IgD-negative memory B cell (primary cell): ENCODE data around the gene NAP1L5. TPM values are rescaled to one million over a fixed set of nuclear protein-coding genes. Genes with fewer than 3 reads are reported as not detected.

ENCODE experiments used
- H3K27ac Mint-ChIP-seq, 3 donors: one replicate each; pipeline ENCODE4 v1.8.0; 2020 to 2022; ENCODE audit warnings: mild to moderate bottlenecking in 3 of 3, mixed read lengths in 3 of 3, moderate library complexity in 1 of 3
- H3K27me3 Mint-ChIP-seq: one replicate; pipeline ENCODE4 v1.8.0; 2021; ENCODE audit warnings: mixed read lengths
- H3K36me3 Mint-ChIP-seq: one replicate; pipeline ENCODE4 v1.8.0; 2020; ENCODE audit warnings: mild to moderate bottlenecking, mixed read lengths
- H3K4me1 Mint-ChIP-seq, 3 donors: one replicate each; pipeline ENCODE4 v1.8.0; 2020 to 2022; ENCODE audit warnings: mixed read lengths in 3 of 3, mild to moderate bottlenecking in 1 of 3
- H3K4me3 Mint-ChIP-seq, 4 donors: one replicate each; pipeline ENCODE4 v1.8.0; 2020 to 2022; ENCODE audit warnings: mild to moderate bottlenecking in 4 of 4, mixed read lengths in 4 of 4, moderate library complexity in 3 of 4
- H3K9me3 Mint-ChIP-seq, 3 donors: one replicate each; pipeline ENCODE4 v1.8.0; 2020 to 2021; ENCODE audit warnings: mixed read lengths in 3 of 3, mild to moderate bottlenecking in 1 of 3
- polyA plus RNA-seq: library from polyadenylated mRNA; unstranded; fragments of 300-500 nt; fragmentation: Illumina TruSeq; gene quantifications from one replicate; pipeline ENCODE4 v1.2.3, GENCODE V29; 2021

The NAP1L5 gene
- polyA plus RNA-seq, 1 donor from 2014 or later: 1.0 TPM

GRCh38 chr4:88705805-88706492, 8.3 kb upstream of the NAP1L5 start:
- peak overlapping the region in 1 of 3 donors; percentile 59 for H3K27ac Mint-ChIP-seq
- no peaks in the 10 kb centered on the region for H3K27me3 Mint-ChIP-seq
- H3K4me1 Mint-ChIP-seq: peaks cover 0 to 4% (median 0%) of the 10 kb centered on the region in 3 donors
- H3K9me3 Mint-ChIP-seq: no peaks in the 10 kb centered on the region
- H3K4me3 Mint-ChIP-seq: no peak overlapping the region
- peaks cover 33% of the 10 kb centered on the region for H3K36me3 Mint-ChIP-seq

- peaks cover 33% of the 10 kb centered on the region for H3K36me3 Mint-ChIP-seq
- peak overlapping the region in 1 of 3 donors; percentile 59 for H3K27ac Mint-ChIP-seq
- no peaks in the 10 kb centered on the region for H3K9me3 Mint-ChIP-seq
These were observed 7.6 kb upstream of the NAP1L5 start for GRCh38 chr4:88705223-88705622.

GRCh38 chr4:88702782-88703181, 5.2 kb upstream of the NAP1L5 start:
- Mint-ChIP-seq H3K27ac (no peak overlapping the region), H3K4me3 (no peak overlapping the region), H3K27me3 (no peaks in the 10 kb centered on the region), H3K36me3 (peaks cover 25% of the 10 kb centered on the region), H3K4me1 (peaks cover 2 to 4% (median 3%) of the 10 kb centered on the region in 3 donors), H3K9me3 (no peaks in the 10 kb centered on the region)

More at GRCh38 chr4:88705223-88705622, 7.6 kb upstream of the NAP1L5 start:
- Mint-ChIP-seq H3K4me3 (no peak overlapping the region), H3K4me1 (peaks cover 0 to 4% (median 0%) of the 10 kb centered on the region in 3 donors), H3K27me3 (no peaks in the 10 kb centered on the region)

- H3K4me3 Mint-ChIP-seq: peak overlapping the region in 1 of 4 donors; percentile 93
- no peaks in the 10 kb centered on the region for H3K9me3 Mint-ChIP-seq
- H3K36me3 Mint-ChIP-seq: peaks cover 10% of the 10 kb centered on the region
- peak overlapping the region in 2 of 3 donors; percentile 91 for H3K27ac Mint-ChIP-seq
- H3K27me3 Mint-ChIP-seq: no peaks in the 10 kb centered on the region
- peaks cover 3 to 9% (median 6%) of the 10 kb centered on the region in 3 donors for H3K4me1 Mint-ChIP-seq
These were observed 890 bp upstream of the NAP1L5 start for GRCh38 chr4:88698519-88698918.

- Mint-ChIP-seq H3K27me3 (no peaks in the 10 kb centered on the region), H3K27ac (peak overlapping the region in 2 of 3 donors; percentile 91), H3K4me3 (peak overlapping the region; percentile 86 to 95 (median 94)), H3K36me3 (peaks cover 2% of the 10 kb centered on the region), H3K9me3 (no peaks in the 10 kb centered on the region), H3K4me1 (peaks cover 3 to 6% (median 5%) of the 10 kb centered on the region in 3 donors)
These were observed 488 bp downstream of the NAP1L5 start for GRCh38 chr4:88697141-88697540.

GRCh38 chr4:88696630-88697029, 999 bp downstream of the NAP1L5 start:
- H3K9me3 Mint-ChIP-seq: no peaks in the 10 kb centered on the region
- H3K27me3 Mint-ChIP-seq: no peaks in the 10 kb centered on the region
- peaks cover 2% of the 10 kb centered on the region for H3K36me3 Mint-ChIP-seq
- H3K4me1 Mint-ChIP-seq: peaks cover 3 to 6% (median 5%) of the 10 kb centered on the region in 3 donors
- no peak overlapping the region for H3K27ac Mint-ChIP-seq
- H3K4me3 Mint-ChIP-seq: peak overlapping the region; percentile 86 to 95 (median 94)

GRCh38 chr4:88693792-88694191, 3.8 kb downstream of the NAP1L5 start:
- Mint-ChIP-seq H3K4me3 (no peak overlapping the region), H3K9me3 (no peaks in the 10 kb centered on the region), H3K27ac (no peak overlapping the region), H3K36me3 (peaks cover 9% of the 10 kb centered on the region), H3K4me1 (peaks cover 3 to 5% (median 5%) of the 10 kb centered on the region in 3 donors), H3K27me3 (no peaks in the 10 kb centered on the region)

- Mint-ChIP-seq H3K27ac (no peak overlapping the region), H3K9me3 (no peaks in the 10 kb centered on the region)
These were observed 7.3 kb downstream of the NAP1L5 start for GRCh38 chr4:88690355-88690754.

GRCh38 chr4:88681209-88681608, 16.4 kb downstream of the NAP1L5 start:
- peaks cover 35% of the 10 kb centered on the region for H3K36me3 Mint-ChIP-seq
- H3K4me1 Mint-ChIP-seq: peaks cover 0 to 2% (median 0%) of the 10 kb centered on the region in 3 donors
- H3K9me3 Mint-ChIP-seq: no peaks in the 10 kb centered on the region
- H3K27me3 Mint-ChIP-seq: no peaks in the 10 kb centered on the region
- H3K4me3 Mint-ChIP-seq: no peak overlapping the region
- no peak overlapping the region for H3K27ac Mint-ChIP-seq

More at GRCh38 chr4:88690355-88690754, 7.3 kb downstream of the NAP1L5 start:
- H3K27me3 Mint-ChIP-seq: no peaks in the 10 kb centered on the region
- peaks cover 13% of the 10 kb centered on the region for H3K36me3 Mint-ChIP-seq
- no peaks in the 10 kb centered on the region for H3K4me1 Mint-ChIP-seq
- H3K4me3 Mint-ChIP-seq: no peak overlapping the region

- H3K9me3 Mint-ChIP-seq: no peaks in the 10 kb centered on the region
- no peak overlapping the region for H3K27ac Mint-ChIP-seq
- no peaks in the 10 kb centered on the region for H3K4me1 Mint-ChIP-seq
- H3K36me3 Mint-ChIP-seq: peaks cover 22% of the 10 kb centered on the region
- H3K27me3 Mint-ChIP-seq: no peaks in the 10 kb centered on the region
- no peak overlapping the region for H3K4me3 Mint-ChIP-seq
These were observed 22.1 kb downstream of the NAP1L5 start for GRCh38 chr4:88675543-88675942.

- Mint-ChIP-seq H3K4me1 (no peaks in the 10 kb centered on the region), H3K27ac (no peak overlapping the region), H3K4me3 (no peak overlapping the region), H3K36me3 (peaks cover 22% of the 10 kb centered on the region), H3K9me3 (no peaks in the 10 kb centered on the region), H3K27me3 (no peaks in the 10 kb centered on the region)
These were observed 22.6 kb downstream of the NAP1L5 start for GRCh38 chr4:88674979-88675378.

- Mint-ChIP-seq H3K4me3 (no peak overlapping the region), H3K36me3 (peaks cover 20% of the 10 kb centered on the region), H3K27ac (no peak overlapping the region), H3K27me3 (no peaks in the 10 kb centered on the region), H3K9me3 (no peaks in the 10 kb centered on the region), H3K4me1 (no peaks in the 10 kb centered on the region)
These were observed 23.1 kb downstream of the NAP1L5 start for GRCh38 chr4:88674565-88674964.

GRCh38 chr4:88673886-88674285, 23.7 kb downstream of the NAP1L5 start:
- Mint-ChIP-seq H3K27me3 (no peaks in the 10 kb centered on the region), H3K4me1 (no peaks in the 10 kb centered on the region), H3K27ac (no peak overlapping the region), H3K4me3 (no peak overlapping the region), H3K9me3 (no peaks in the 10 kb centered on the region), H3K36me3 (peaks cover 16% of the 10 kb centered on the region)

- H3K4me3 Mint-ChIP-seq: no peak overlapping the region
- no peak overlapping the region for H3K27ac Mint-ChIP-seq
- no peaks in the 10 kb centered on the region for H3K9me3 Mint-ChIP-seq
- H3K4me1 Mint-ChIP-seq: no peaks in the 10 kb centered on the region
- H3K36me3 Mint-ChIP-seq: peaks cover 8% of the 10 kb centered on the region
- H3K27me3 Mint-ChIP-seq: no peaks in the 10 kb centered on the region
These were observed 24.6 kb downstream of the NAP1L5 start for GRCh38 chr4:88672987-88673386.

GRCh38 chr4:88661739-88662138, 35.9 kb downstream of the NAP1L5 start:
- H3K27me3 Mint-ChIP-seq: no peaks in the 10 kb centered on the region
- H3K9me3 Mint-ChIP-seq: no peaks in the 10 kb centered on the region
- no peak overlapping the region for H3K27ac Mint-ChIP-seq
- H3K36me3 Mint-ChIP-seq: peaks cover 8% of the 10 kb centered on the region
- no peak overlapping the region for H3K4me3 Mint-ChIP-seq
- peaks cover 0 to 2% (median 0%) of the 10 kb centered on the region in 3 donors for H3K4me1 Mint-ChIP-seq
